Mononuclear cell (primary cell): ENCODE results near the gene SSTR1. TPM values are rescaled to one million over a fixed set of nuclear protein-coding genes. Genes with fewer than 3 reads are reported as not detected.

Experiments
- H3K27me3 ChIP-seq: 2 replicates; pipeline ENCODE4 v1.6.0; 2011; ENCODE audit warnings: low read length, control low read depth; ENCODE audit not compliant: insufficient read depth
- H3K4me1 ChIP-seq: 2 replicates; pipeline ENCODE4 v1.5.1; 2011; ENCODE audit warnings: mild to moderate bottlenecking, low read length, control low read depth; ENCODE audit not compliant: insufficient read depth
- H3K4me3 ChIP-seq: 2 replicates; pipeline ENCODE4 v1.5.1; 2011; ENCODE audit warnings: mild to moderate bottlenecking, low read length, moderate library complexity
- H3K9me3 ChIP-seq: 2 replicates; pipeline ENCODE4 v1.5.1; 2011; ENCODE audit warnings: low read depth, mild to moderate bottlenecking, control low read depth, low read length
- total RNA-seq: library from RNA; depleted of rRNA; stranded (reverse); fragments of >200 nt; gene quantifications from one replicate; pipeline ENCODE4 v1.2.3, GENCODE V29; 2012

The SSTR1 gene
- total RNA-seq, 1 donor, result not detected

DNA sequence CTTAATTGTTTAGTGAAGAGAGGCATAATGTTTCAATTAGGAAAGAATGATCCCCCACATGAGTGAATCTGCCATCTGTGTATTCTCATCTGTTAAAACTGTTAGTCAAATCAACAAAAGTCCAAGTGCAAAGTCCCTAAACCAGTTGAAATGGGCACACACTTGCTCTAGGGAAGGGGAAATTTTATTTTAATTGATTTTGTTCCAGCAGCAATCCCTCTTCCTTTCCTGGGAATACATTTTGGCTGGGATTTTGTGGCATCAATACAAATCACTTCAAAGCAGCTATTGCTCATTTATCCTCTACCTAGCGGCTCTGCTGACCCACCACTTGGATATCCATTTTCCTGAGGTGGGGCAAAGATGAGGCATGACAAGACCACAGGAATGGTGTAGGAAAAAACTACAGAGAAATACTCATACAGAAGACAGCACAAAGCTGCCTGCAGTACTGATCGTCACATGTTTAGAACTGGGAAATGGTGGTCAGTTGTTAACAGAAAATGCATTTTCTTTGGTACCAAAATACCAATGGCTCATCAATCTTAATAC, 9.8 kb upstream of the SSTR1 start:
- H3K27me3 ChIP-seq, result no peaks in the 10 kb centered on the region
- H3K9me3 ChIP-seq, result no peaks in the 10 kb centered on the region
- H3K4me3 ChIP-seq, result no peak overlapping the region
- H3K4me1 ChIP-seq, result no peaks in the 10 kb centered on the region

DNA sequence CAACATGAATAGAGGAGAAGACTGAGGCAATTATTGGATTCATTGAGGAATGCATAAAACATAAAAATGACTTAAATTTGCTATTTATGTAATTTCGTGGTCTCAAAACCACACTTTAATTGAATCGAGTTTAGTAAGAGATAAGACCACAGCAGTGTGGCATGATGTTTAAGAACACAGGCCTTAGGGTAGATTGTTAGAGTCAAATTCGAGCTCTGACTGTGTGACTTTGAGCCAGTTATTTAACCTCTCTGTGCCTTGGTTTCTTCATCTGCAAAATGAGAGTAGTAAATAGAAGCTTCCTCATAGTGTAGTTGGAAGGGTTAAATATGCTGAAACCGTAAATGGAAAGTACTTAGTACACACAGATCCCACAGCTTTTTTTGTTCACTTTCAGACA, 9.3 kb upstream of the SSTR1 start:
- Histone ChIP-seq H3K4me3 (no peak overlapping the region), H3K27me3 (no peaks in the 10 kb centered on the region), H3K9me3 (no peaks in the 10 kb centered on the region), H3K4me1 (no peaks in the 10 kb centered on the region)

DNA sequence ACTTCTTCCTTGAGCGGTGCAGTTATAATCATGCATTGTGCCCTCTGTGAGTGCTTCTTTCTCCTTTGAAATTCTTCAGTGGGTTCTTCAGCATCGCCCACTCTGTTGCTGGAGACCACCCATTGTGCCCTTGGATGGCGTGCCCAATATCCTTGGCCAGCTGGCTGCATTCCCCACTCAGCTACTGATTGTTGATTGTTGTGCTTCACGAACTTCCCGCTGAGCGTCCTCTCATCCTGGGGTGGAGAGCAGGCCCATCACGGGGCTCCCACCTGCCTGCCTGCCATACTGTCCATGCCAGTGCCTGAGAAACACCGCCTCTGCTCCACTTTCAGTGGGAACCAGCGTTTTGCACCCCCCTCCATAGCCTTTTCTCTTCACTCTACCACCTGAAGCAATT, 8.6 kb upstream of the SSTR1 start:
- H3K4me1 ChIP-seq, result no peaks in the 10 kb centered on the region
- H3K4me3 ChIP-seq, result no peak overlapping the region
- no peaks in the 10 kb centered on the region for H3K27me3 ChIP-seq
- no peaks in the 10 kb centered on the region for H3K9me3 ChIP-seq

DNA sequence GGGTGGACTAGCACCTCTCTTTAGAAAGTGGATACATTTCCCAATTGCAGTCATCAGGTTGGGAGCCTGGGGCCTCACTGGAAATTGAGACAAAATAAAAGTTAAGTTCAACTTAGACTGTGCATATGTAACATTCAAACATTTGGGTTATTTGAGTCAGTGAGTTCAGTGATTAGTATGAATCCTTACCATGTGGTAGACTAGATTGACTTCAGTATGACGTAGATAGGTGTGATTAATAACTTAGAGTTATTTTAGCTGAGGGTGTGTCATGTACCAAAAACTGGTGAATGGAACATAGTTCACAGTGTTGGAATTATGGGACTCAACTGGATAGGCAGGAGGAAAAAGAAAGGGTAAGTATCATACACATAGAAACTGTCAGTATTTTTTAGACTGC, 8.0 kb upstream of the SSTR1 start:
- no peaks in the 10 kb centered on the region for H3K9me3 ChIP-seq
- H3K4me3 ChIP-seq, result no peak overlapping the region
- no peaks in the 10 kb centered on the region for H3K4me1 ChIP-seq
- peaks cover 2% of the 10 kb centered on the region for H3K27me3 ChIP-seq

DNA sequence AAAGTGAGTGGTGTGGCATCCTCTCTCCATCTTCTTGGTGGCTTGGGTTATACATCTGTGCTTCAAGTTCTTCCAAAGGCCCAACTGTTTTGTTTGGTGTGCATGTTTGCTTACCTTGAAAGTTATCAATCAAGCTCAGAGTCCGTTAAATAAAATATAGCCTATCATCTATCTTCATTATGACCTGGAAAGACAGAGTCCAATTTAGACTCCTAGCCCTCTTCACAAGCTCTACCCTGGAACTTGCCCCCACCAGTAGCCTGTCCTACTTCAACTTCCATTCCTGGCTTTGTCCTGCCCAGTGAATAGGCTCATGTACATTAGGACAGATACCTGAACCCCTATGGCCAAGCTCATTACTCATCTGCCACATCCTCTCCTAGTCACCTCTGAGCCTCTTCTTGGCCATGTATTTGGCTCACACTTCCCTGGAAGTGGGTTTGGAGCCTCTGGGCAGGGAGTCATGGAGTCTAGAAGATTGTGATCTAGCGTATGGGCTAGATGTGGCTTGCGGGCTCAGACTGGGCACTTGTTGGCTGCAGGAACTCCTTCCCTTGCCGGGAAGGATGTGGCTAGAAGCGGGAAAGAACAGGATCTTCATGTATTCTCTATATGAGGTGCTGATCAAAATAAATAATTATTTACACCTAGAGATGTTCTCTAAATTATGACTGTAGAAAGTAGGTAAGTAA, 6.4 kb upstream of the SSTR1 start:
- Histone ChIP-seq H3K4me3 (no peak overlapping the region), H3K4me1 (no peaks in the 10 kb centered on the region), H3K27me3 (peaks cover 7% of the 10 kb centered on the region), H3K9me3 (no peaks in the 10 kb centered on the region)

DNA sequence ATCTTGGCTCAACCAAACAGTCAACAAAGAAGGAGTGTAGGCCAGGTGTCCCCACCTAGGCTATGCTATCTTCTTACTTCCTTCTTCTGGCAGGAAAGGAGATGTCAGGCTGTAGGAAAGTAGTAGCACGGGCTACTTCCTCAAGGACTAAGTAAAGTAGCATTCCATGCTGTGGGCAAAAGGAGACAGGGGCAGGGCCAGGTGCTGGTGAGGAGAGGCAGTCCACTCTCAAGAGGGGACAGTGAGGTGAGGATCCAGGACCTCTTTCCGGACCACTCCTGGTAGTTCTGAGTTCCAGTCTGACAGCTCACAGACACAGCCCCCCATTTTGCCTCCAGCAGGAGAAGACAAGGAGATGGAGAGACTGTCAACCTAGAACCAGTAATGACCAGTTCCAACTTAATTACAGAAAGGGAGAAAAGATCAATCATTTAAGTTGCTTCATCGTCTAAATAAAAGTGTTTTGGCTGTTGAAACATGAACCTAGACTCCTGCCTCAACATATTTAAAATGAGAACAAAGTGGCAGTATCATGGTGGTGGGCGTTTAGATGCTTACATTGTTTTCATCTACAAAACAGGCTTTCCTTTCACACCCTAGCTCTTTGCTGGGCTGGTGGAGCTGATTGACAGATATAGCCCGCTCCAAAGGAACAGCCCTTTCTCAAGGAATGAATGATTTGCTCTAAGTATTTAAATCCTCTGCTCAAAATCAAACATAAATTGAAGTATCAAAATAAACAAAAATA, 5.1 kb upstream of the SSTR1 start:
- Histone ChIP-seq H3K4me3 (no peak overlapping the region), H3K9me3 (no peaks in the 10 kb centered on the region), H3K27me3 (peaks cover 20% of the 10 kb centered on the region), H3K4me1 (no peaks in the 10 kb centered on the region)

DNA sequence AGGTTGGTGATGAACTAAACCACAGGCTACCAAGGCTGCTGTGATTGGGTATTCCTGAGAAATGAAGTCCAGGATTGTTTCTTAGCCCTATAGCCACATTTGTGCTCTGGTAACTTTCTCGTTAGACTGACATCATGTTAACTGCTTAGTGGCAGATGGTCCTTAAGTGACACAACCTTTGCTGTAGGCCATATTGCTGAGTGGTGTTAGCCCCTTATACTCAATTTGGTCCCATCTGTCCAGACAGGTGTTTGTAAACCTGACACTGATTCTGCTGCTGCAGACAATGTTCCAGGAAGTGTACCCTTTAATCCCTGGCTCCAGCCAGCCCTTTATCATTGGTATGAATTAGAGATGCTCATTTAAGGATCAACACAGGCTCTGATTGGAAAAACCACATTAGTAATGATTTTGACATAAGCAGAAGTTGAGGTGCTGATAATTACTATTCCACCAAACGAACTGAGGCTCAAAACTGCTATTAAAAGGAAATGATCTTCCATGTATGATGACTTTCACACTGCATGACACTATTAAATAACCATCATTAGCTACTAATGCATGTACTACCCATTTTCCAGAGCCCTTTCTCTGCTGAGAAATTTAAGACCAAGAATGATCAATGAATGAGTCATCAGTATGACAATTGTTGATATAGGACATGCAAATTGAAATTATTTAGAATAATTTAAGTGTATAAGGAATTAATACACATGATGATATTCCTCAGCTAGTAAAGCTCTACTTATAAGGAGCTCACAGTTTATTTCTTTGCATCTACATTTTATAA, 3.6 kb upstream of the SSTR1 start:
- peaks cover 35% of the 10 kb centered on the region for H3K27me3 ChIP-seq
- H3K4me1 ChIP-seq, result no peaks in the 10 kb centered on the region
- no peaks in the 10 kb centered on the region for H3K9me3 ChIP-seq
- no peak overlapping the region for H3K4me3 ChIP-seq

DNA sequence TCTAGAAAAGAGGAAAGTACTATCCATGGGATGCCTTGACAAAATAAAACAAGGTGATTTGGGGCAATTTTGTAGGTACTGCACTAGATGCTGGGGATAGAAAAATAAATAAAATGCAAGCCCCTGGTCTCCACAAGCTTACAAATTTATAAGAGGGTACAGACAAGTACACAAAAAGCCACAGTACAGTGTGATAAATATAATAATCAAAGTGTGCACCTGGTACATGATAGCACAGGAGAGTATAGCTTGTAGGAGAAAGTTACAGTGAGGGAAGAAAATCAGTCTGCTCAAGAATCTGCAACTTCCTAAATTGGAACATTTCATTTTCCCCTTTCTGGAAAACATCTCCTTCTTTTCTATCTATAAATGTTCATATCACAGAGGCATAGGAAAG, 3.0 kb upstream of the SSTR1 start:
- H3K4me3 ChIP-seq, result no peak overlapping the region

DNA sequence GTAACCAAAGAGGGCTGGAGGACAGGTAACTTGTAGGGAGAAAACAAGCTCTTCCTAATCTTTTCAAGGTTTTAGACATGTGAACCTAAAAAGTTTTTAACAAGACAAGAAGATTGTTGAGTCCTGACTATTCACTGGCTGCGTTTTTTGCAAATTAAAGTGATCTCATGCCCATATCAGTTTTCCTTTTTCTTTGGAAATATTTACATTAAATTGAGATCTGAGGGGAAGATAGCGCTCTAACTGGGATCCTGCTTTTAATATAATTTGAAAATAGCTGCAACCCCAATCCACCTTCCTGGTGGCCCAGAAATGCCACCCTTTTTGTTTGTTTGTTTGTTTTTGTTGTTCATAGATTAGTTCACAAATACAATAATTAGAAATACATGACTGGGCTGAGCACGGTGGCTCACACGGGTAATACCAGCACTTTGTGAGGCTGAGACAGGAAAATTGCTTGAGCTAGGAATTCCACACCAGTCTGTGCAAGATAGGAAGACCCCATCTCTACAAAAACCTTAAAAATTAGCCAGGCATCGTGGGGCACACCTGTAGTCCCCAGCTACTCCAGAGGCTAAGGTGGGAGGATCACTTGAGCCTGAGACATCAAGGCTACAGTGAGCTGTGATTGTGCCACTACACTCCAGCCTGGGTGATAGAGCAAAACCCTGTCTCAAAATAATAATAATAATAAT, 2.4 kb upstream of the SSTR1 start:
- Histone ChIP-seq H3K4me3 (no peak overlapping the region), H3K4me1 (no peaks in the 10 kb centered on the region), H3K27me3 (peaks cover 45% of the 10 kb centered on the region), H3K9me3 (no peaks in the 10 kb centered on the region)

More for the DNA sequence above, 3.0 kb upstream of the SSTR1 start:
- Histone ChIP-seq H3K4me1 (no peaks in the 10 kb centered on the region), H3K27me3 (peaks cover 40% of the 10 kb centered on the region), H3K9me3 (no peaks in the 10 kb centered on the region)

DNA sequence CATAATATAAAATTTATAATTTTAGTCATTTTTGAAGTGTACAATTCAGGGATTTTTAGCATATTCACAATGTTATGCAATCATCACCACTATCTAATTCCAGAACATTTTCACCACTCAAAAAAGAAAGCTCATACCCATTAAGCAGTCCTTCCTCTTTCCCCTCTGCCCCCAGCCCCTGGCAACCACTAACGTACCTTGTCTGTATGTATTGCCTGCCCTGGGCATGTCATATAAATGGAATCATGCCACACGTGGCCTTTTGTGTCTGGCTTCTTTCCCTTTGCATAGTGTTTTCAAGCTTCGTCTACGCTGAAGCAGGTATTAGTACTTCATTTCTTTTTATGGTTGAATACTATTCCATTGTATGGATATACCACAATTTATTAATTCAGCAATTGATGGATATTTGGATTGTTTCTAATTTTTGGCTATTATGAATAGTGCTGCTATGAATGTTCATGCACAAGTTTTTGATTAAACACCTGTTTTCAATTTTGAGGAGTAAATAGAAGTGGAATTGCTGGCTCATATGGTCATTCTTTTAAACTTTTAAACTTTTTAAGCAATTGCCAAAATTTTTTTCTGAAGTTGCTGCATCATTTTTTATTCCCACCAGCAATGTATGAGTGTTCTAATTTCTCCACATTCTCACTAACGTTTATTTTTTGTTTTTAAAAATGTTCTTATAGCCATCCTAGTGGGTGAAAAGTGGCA, 1.6 kb upstream of the SSTR1 start:
- Histone ChIP-seq H3K4me1 (no peaks in the 10 kb centered on the region), H3K27me3 (peaks cover 52% of the 10 kb centered on the region), H3K4me3 (no peak overlapping the region), H3K9me3 (no peaks in the 10 kb centered on the region)

DNA sequence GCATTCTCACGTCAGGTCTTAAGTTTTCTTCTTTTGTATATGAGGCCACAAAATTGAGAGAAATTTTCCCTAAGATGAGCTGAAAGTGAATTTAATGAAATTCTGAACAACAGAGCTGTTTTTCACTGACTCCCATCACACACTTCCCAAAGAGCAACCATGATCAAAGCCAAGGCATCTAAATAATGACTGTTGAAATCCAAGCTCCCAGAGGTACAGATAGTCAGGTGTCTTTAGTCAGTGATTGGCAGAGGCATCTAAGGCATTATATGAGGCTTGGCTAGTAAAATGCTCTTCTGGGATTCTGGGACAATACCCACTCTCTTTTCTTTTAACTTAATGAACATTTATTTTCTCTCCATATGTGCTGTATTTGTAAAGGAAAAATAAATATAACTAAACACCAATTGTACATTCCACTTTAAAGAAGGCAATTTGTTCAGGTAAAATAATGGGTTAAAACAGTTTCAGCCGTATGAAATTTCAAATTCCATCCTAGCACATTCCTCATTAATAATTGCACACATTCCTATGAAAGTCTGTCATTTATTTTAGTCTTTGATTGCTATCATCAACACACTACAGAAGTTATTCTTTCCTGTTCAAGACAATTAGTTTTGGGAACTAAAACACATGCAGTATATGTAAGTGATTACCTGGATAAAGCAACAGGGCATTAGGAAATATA, 871 bp upstream of the SSTR1 start:
- Histone ChIP-seq H3K9me3 (no peaks in the 10 kb centered on the region), H3K4me3 (no peak overlapping the region), H3K4me1 (no peaks in the 10 kb centered on the region), H3K27me3 (peaks cover 57% of the 10 kb centered on the region)

DNA sequence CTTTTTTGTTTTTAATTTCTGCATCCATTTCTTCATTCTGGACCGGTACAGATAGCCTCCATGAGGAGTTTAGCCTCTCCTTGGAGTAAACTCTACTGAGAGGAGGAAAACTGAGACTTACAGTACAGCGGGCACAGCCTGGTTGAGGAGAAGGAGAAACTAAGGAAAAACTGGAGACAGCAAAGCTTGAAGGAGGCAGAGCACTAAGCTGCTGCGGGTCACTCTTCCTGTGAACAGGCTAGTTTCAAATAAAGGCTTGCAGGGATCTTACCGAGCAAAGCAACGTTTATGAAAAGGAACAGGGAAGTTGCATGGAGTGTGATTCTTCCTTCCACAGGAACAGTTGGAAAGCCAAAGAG, 348 bp upstream of the SSTR1 start:
- Histone ChIP-seq H3K27me3 (peaks cover 62% of the 10 kb centered on the region), H3K4me1 (no peaks in the 10 kb centered on the region), H3K9me3 (no peaks in the 10 kb centered on the region), H3K4me3 (no peak overlapping the region)

DNA sequence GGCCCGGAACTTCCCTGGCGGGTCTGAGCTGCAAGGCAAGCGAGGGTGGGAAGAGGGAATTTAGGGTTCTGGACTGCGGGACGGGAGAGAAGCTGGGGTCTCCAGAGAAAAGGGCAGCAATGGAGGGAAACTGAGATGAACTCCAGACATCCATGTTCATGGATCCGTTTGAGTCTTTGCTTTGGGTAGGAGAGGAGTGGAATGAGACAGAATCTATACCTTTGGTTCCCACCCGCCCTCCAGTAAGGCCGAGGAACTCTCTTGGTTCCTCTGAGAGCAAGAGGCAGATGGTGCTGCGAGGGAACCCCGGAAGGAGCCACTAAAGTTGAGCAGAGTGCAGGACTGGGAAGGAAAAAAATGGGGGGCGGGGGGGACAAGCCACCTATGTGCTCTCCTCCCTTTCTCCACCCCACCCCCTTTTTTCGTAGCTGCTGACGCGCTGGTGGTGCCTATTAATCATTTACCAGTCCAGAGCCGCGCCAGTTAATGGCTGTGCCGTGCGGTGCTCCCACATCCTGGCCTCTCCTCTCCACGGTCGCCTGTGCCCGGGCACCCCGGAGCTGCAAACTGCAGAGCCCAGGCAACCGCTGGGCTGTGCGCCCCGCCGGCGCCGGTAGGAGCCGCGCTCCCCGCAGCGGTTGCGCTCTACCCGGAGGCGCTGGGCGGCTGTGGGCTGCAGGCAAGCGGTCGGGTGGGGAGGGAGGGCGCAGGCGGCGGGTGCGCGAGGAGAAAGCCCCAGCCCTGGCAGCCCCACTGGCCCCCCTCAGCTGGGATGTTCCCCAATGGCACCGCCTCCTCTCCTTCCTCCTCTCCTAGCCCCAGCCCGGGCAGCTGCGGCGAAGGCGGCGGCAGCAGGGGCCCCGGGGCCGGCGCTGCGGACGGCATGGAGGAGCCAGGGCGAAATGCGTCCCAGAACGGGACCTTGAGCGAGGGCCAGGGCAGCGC, 1.2 kb downstream of the SSTR1 start:
- no peak overlapping the region for H3K4me3 ChIP-seq

More for the DNA sequence above, 1.2 kb downstream of the SSTR1 start:
- Histone ChIP-seq H3K9me3 (no peaks in the 10 kb centered on the region), H3K4me1 (no peaks in the 10 kb centered on the region), H3K27me3 (peaks cover 72% of the 10 kb centered on the region)
